Measurements from ENCODE around the gene VWA3B.

The VWA3B gene

DNA sequence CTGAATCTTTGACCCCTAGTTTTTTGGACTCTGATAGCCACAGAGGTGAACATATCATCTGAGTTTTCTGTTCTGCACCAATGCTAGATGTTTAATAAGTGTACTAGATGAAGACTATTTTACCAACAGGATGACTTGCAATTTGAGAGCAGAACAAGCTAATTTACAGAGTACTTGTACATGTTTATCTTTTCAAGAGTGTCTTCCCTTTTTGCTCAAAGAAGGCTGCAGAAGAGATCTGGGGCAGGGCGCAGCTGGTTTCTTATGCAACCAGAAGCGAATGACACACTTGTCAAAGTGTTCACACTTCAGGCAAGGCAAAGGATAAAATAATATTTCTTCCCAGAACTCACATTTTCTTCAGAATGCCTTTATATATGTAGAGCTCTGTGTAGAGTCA is 86.0 kb downstream of the VWA3B start:
- H3K36me3 ChIP-seq (replicated peaks; ENCODE audit: insufficient read depth, low read length): no peaks in the 10 kb centered on the region
- no peak overlapping the region for H3K4me3 ChIP-seq (ENCODE audit: low read length)
- TF ChIP-seq EZH2 (optimal IDR thresholded peaks at IDR 0.05; ENCODE audit: low read depth, low read length): no peak
- no peak for TF ChIP-seq CTCF (IDR thresholded peaks at IDR 0.05; ENCODE audit: low read length)
- TF ChIP-seq EZH2phosphoT487 (IDR thresholded peaks at IDR 0.05; ENCODE audit: low read length): no peak
- no peaks in the 10 kb centered on the region for H4K20me1 ChIP-seq (ENCODE audit: insufficient read depth, low read length)
- H3K9me2 ChIP-seq (replicated peaks; ENCODE audit: insufficient read depth, low read length): no peaks in the 10 kb centered on the region
- no peaks in the 10 kb centered on the region for H3F3A ChIP-seq (ENCODE audit: insufficient read depth, low read length)
- no peak overlapping the region for H3K4me2 ChIP-seq (ENCODE audit: low read depth, low read length)
- no peaks in the 10 kb centered on the region for H3K27me3 ChIP-seq (replicated peaks; ENCODE audit: insufficient read depth, low read length)
- no peaks in the 10 kb centered on the region for H3K9me3 ChIP-seq (replicated peaks; ENCODE audit: insufficient read depth, low read length)
- H3K27ac ChIP-seq (ENCODE audit: low read length): no peak overlapping the region
- H3K4me1 ChIP-seq (ENCODE audit: low read length): no peaks in the 10 kb centered on the region
- no peaks in the 10 kb centered on the region for H3K79me2 ChIP-seq (ENCODE audit: low read length)
- no peak overlapping the region for H2AFZ ChIP-seq (ENCODE audit: low read length)
- no peak overlapping the region for H3K9ac ChIP-seq (ENCODE audit: low read length)
- DNase-seq: no peak

- Histone ChIP-seq H3F3A (ENCODE audit: insufficient read depth, low read length) (no peaks in the 10 kb centered on the region), H3K79me2 (ENCODE audit: low read length) (no peaks in the 10 kb centered on the region), H3K4me1 (ENCODE audit: low read length) (no peaks in the 10 kb centered on the region), H3K27me3 (replicated peaks; ENCODE audit: insufficient read depth, low read length) (no peaks in the 10 kb centered on the region), H3K9me2 (replicated peaks; ENCODE audit: insufficient read depth, low read length) (no peaks in the 10 kb centered on the region), H3K4me3 (ENCODE audit: low read length) (no peak overlapping the region), H3K9me3 (replicated peaks; ENCODE audit: insufficient read depth, low read length) (no peaks in the 10 kb centered on the region), H2AFZ (ENCODE audit: low read length) (no peak overlapping the region), H4K20me1 (ENCODE audit: insufficient read depth, low read length) (no peaks in the 10 kb centered on the region), H3K9ac (ENCODE audit: low read length) (no peak overlapping the region), H3K27ac (ENCODE audit: low read length) (no peak overlapping the region), H3K36me3 (replicated peaks; ENCODE audit: insufficient read depth, low read length) (no peaks in the 10 kb centered on the region), H3K4me2 (ENCODE audit: low read depth, low read length) (no peak overlapping the region)
- no peak for DNase-seq
- TF ChIP-seq CTCF (IDR thresholded peaks at IDR 0.05; ENCODE audit: low read length): no peak
- TF ChIP-seq EZH2 (optimal IDR thresholded peaks at IDR 0.05; ENCODE audit: low read depth, low read length): no peak
- TF ChIP-seq EZH2phosphoT487 (IDR thresholded peaks at IDR 0.05; ENCODE audit: low read length): no peak
These were observed 88.8 kb downstream of the VWA3B start for GRCh38 chr2:98175811-98176210.

- no peaks in the 10 kb centered on the region for H3K4me1 ChIP-seq (ENCODE audit: low read length)
- no peak overlapping the region for H3K9ac ChIP-seq (ENCODE audit: low read length)
- TF ChIP-seq CTCF (IDR thresholded peaks at IDR 0.05; ENCODE audit: low read length) (no peak), EZH2 (optimal IDR thresholded peaks at IDR 0.05; ENCODE audit: low read depth, low read length) (no peak), EZH2phosphoT487 (IDR thresholded peaks at IDR 0.05; ENCODE audit: low read length) (no peak)
- H2AFZ ChIP-seq (ENCODE audit: low read length): no peak overlapping the region
- no peaks in the 10 kb centered on the region for H3K9me2 ChIP-seq (replicated peaks; ENCODE audit: insufficient read depth, low read length)
- H3K4me3 ChIP-seq (ENCODE audit: low read length): no peak overlapping the region
- no peaks in the 10 kb centered on the region for H4K20me1 ChIP-seq (ENCODE audit: insufficient read depth, low read length)
- no peaks in the 10 kb centered on the region for H3K79me2 ChIP-seq (ENCODE audit: low read length)
- DNase-seq: no peak
- H3K27me3 ChIP-seq (replicated peaks; ENCODE audit: insufficient read depth, low read length): no peaks in the 10 kb centered on the region
- H3K4me2 ChIP-seq (ENCODE audit: low read depth, low read length): no peak overlapping the region
- H3K36me3 ChIP-seq (replicated peaks; ENCODE audit: insufficient read depth, low read length): no peaks in the 10 kb centered on the region
- H3F3A ChIP-seq (ENCODE audit: insufficient read depth, low read length): no peaks in the 10 kb centered on the region
- H3K27ac ChIP-seq (ENCODE audit: low read length): no peak overlapping the region
- H3K9me3 ChIP-seq (replicated peaks; ENCODE audit: insufficient read depth, low read length): no peaks in the 10 kb centered on the region
These were observed 90.3 kb downstream of the VWA3B start for GRCh38 chr2:98177286-98177685.

Data from MM.1S (cell line).